Neutrophil (primary cell): Measurements from ENCODE around the gene CX3CL1.
"Not testable (repeated sequence)": the region's sequence is repeated elsewhere in the genome, so short reads cannot be mapped to it uniquely, and the experiment has no call there.

ENCODE experiments used
- H3K27ac ChIP-seq: fragments of 200-600 bp; sonication (generic); 2 replicates; pipeline ENCODE4 v1.5.1; 2016; ENCODE audit warnings: mild to moderate bottlenecking, moderate library complexity
- H3K27me3 ChIP-seq: fragments of 200-600 bp; sonication (generic); 2 replicates; pipeline ENCODE4 v1.6.0; 2016; ENCODE audit warnings: mild to moderate bottlenecking
- H3K36me3 ChIP-seq: fragments of 200-600 bp; sonication (generic); 2 replicates; pipeline ENCODE4 v1.5.1; 2017
- H3K4me1 ChIP-seq, 2 experiments: fragments of 200-600 bp in 1 of 2; sonication (generic) in 1 of 2; 1 replicate in 1 of 2; 2 replicates in 1 of 2; pipeline versions ENCODE4 v1.5.1 to v1.6.1; 2013 to 2016; ENCODE audit warnings: low read depth in 1 of 2, low read length in 1 of 2, mild to moderate bottlenecking in 1 of 2, moderate library complexity in 1 of 2; ENCODE audit not compliant: control insufficient read depth in 1 of 2, insufficient read depth in 1 of 2
- H3K4me3 ChIP-seq, 2 experiments: fragments of 200-600 bp in 1 of 2; sonication (generic) in 1 of 2; 1 replicate in 1 of 2; 2 replicates in 1 of 2; pipeline ENCODE4 v1.5.1; 2013 to 2016; ENCODE audit warnings: low read depth in 1 of 2, low read length in 1 of 2, mild to moderate bottlenecking in 1 of 2, moderate library complexity in 1 of 2
- H3K9me3 ChIP-seq: fragments of 200-600 bp; sonication (generic); 2 replicates; pipeline ENCODE4 v1.5.1; 2016
- CTCF ChIP-seq: fragments of 200-600 bp; sonication (generic); IDR thresholded peaks from 2 replicates; pipeline ENCODE4 v1.5.1; 2016; ENCODE audit warnings: antibody characterized with exemption

CX3CL1 gene

DNA sequence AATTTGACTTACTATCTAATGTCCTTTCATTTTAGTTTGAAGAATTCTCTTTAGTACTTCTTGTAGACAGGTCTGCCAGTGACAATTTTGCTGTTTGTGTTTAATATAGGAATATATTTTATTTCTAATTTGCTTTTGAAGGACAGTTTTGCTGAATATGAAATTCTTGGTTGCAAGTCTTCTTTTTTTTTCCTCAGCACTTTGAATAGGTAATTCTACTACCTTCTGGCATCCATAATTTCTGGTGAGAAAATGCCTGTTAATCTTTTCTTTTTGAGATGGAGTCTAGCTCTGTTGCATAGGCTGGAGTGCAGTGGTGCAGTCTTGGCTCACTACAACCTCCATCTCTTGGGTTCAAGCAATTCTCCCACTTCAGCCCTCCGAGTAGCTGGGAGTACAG lies 38.9 kb upstream of the CX3CL1 start:
- Histone ChIP-seq H3K4me3 (no peak overlapping the region), H3K4me1 (no peaks in the 10 kb centered on the region), H3K27me3 (peaks cover 24% of the 10 kb centered on the region), H3K27ac (no peak overlapping the region), H3K36me3 (no peaks in the 10 kb centered on the region), H3K9me3 (no peaks in the 10 kb centered on the region)
- TF ChIP-seq CTCF = no peak

DNA sequence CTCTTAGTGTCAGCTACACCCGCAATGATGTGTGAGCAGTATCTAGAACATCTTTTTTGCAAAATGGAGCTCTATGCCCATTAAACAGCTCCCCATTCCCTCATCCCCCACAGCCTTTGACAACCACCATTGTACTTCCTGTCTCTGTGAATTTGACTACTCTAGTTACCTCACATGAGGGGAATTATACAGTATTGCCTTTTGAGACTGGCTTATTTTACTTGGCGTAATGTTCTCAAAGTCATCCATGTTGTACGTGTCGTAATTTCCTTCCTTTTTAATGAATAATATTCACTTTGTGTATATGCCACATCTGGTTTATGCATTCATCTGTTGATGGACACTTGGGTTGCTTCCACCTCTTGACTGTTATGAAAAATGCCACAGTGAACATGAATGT lies 36.9 kb upstream of the CX3CL1 start:
- TF ChIP-seq CTCF = no peak
- H3K9me3 ChIP-seq = no peaks in the 10 kb centered on the region
- no peaks in the 10 kb centered on the region for H3K4me1 ChIP-seq
- H3K36me3 ChIP-seq = no peaks in the 10 kb centered on the region
- H3K27me3 ChIP-seq = peaks cover 24% of the 10 kb centered on the region
- no peak overlapping the region for H3K4me3 ChIP-seq
- H3K27ac ChIP-seq = no peak overlapping the region

DNA sequence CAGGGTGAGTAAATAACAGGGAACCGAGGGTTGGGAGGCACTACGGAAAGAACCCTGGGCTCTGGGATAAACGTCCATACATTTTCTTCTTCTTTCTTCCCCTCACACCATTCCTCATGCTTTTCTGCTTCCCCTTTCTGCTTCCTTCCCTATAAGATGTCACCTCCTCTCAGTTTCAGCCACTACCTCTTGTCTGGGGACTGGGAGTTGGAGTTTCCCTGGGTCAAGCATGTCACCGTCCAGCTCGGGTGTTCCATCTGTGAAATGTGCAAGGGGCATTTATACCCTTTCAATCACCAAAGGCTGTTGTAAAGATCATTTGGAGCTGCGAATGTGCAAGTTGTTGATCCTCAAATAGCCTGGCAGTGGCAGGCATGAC lies 31.2 kb upstream of the CX3CL1 start:
- no peak overlapping the region for H3K27ac ChIP-seq
- no peaks in the 10 kb centered on the region for H3K9me3 ChIP-seq
- no peak for TF ChIP-seq CTCF
- no peak overlapping the region for H3K4me3 ChIP-seq
- H3K36me3 ChIP-seq = no peaks in the 10 kb centered on the region
- H3K27me3 ChIP-seq = peaks cover 11% of the 10 kb centered on the region
- peaks cover 11 to 15% of the 10 kb centered on the region in 2 experiments for H3K4me1 ChIP-seq

GRCh38 chr16:57341441-57342303 lies 30.6 kb upstream of the CX3CL1 start:
- H3K27ac ChIP-seq = no peak overlapping the region
- no peaks in the 10 kb centered on the region for H3K36me3 ChIP-seq
- peaks cover 11 to 15% of the 10 kb centered on the region in 2 experiments for H3K4me1 ChIP-seq
- H3K27me3 ChIP-seq = peaks cover 16% of the 10 kb centered on the region
- H3K9me3 ChIP-seq = no peaks in the 10 kb centered on the region
- no peak overlapping the region for H3K4me3 ChIP-seq
- TF ChIP-seq CTCF = no peak

DNA sequence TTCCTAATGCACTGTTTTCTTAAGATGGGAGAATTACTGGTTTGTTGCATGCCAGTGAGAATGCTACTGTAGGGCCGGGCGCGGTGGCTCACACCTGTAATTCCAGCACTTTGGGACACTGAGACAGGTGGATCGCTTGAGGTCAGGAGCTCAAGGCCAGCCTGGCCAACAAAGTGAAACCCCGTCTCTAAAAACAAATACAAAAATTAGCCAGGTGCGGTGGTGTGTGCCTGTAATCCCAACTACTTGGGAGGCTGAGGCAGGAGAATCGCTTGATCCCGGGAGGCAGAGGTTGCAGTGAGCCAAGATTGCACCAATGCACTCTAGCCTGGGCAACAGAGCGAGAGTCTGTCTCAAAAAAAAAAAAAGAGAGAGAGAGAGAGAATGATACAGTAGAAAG lies 29.7 kb upstream of the CX3CL1 start:
- H3K9me3 ChIP-seq, H3K27ac ChIP-seq: not testable (repeated sequence)

DNA sequence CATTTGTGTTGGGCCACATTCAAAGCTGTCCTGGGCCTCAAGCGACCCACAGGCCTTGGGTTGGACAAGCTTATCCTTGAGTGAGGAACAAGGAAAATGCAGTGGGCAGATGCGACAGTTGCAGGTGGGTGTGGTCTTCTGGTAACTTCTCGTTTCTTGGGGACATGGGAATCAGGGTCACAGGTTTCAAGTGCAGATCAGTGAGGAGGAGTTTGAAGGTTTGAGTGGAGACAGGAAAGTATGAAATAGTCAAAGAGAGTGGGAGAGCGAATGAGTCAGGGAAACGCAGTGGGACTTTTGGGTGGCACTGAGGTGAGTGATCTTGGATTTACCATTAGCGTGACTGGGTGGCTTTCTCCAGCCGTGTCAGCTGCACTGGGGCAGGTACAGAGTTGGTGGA lies 29.1 kb upstream of the CX3CL1 start:
- Histone ChIP-seq H3K36me3 (no peaks in the 10 kb centered on the region), H3K27me3 (peaks cover 28% of the 10 kb centered on the region), H3K4me3 (no peak overlapping the region), H3K9me3 (no peaks in the 10 kb centered on the region), H3K4me1 (peaks cover 11 to 15% of the 10 kb centered on the region in 2 experiments), H3K27ac (no peak overlapping the region)
- no peak for TF ChIP-seq CTCF

More for the DNA sequence above, 29.7 kb upstream of the CX3CL1 start:
- H3K36me3 ChIP-seq, H3K4me3 ChIP-seq: not testable (repeated sequence)
- peaks cover 21% of the 10 kb centered on the region for H3K27me3 ChIP-seq
- peaks cover 11 to 15% of the 10 kb centered on the region in 2 experiments for H3K4me1 ChIP-seq

GRCh38 chr16:57344094-57344493 lies 28.2 kb upstream of the CX3CL1 start:
- peaks cover 36% of the 10 kb centered on the region for H3K27me3 ChIP-seq
- H3K27ac ChIP-seq, H3K36me3 ChIP-seq, H3K9me3 ChIP-seq, H3K4me3 ChIP-seq: not testable (repeated sequence)
- peaks cover 11 to 15% of the 10 kb centered on the region in 2 experiments for H3K4me1 ChIP-seq
